HG03196 (cell line): ENCODE data around the gene OR2T35.
"Not testable (repeated sequence)": the region's sequence is repeated elsewhere in the genome, so short reads cannot be mapped to it uniquely, and the experiment has no call there.

Experiments
- ATAC-seq: cut with Tn5 transposase; IDR thresholded peaks from one replicate; pipeline ENCODE4 v1.9.1; 2021; ENCODE audit not compliant: unreplicated experiment

OR2T35 gene, protein sequence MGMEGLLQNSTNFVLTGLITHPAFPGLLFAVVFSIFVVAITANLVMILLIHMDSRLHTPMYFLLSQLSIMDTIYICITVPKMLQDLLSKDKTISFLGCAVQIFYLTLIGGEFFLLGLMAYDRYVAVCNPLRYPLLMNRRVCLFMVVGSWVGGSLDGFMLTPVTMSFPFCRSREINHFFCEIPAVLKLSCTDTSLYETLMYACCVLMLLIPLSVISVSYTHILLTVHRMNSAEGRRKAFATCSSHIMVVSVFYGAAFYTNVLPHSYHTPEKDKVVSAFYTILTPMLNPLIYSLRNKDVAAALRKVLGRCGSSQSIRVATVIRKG

DNA sequence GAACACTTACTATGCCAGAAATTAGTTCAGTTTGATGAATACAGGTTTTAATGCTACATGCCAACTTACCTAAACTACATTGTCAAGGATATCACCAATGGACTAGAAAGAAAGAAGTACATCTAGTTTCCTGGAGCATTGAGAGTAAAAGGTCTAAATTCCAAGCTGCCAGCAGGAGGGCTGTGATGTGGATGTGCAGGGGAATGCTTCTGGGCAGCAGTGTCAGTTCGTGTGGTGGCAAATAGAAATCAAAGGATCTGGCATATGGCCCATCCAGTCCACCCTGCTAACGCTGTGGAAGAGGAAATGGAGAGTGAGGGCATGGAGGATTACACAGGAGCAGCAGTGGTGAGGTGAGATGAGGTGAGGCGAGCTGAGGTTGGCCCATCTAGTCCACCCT is at the start of gene OR2T35:
Gene OR2T35 (minus strand): TSS at position 101 of the 400 bp plus-strand sequence. CDS start 6,020 bp downstream, outside the sequence.
- not testable (repeated sequence) for ATAC-seq

DNA sequence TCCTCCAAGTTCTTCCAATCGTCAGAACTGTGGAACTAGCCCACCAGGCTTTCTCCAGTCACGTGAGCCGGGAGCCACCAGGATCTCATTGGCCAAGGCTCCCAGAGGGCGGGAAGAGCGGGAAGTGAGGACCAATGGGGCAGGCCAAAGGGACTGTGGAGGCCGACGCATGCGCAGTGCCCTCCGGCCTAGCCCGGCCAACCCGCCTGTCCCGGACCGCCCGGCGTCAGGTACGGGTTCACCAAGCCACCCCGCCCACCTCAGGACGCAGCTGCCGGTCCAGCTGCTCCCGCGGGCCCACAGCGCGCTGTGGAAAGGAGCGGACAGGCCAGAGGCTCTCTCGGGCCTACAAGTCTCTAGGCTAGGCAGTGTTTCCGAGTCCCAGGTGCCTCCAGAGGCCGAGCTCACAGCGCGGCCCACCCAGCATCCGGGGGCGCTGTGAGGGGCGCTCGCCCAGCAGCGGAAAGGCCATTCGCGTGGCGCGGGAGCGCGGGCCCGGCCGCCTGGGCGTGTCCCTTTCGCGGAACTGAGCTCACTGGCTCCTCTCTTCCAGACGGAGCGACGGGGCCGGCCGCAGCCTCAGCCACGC is 46.6 kb upstream of the OR2T35 start:
- no peak for ATAC-seq

DNA sequence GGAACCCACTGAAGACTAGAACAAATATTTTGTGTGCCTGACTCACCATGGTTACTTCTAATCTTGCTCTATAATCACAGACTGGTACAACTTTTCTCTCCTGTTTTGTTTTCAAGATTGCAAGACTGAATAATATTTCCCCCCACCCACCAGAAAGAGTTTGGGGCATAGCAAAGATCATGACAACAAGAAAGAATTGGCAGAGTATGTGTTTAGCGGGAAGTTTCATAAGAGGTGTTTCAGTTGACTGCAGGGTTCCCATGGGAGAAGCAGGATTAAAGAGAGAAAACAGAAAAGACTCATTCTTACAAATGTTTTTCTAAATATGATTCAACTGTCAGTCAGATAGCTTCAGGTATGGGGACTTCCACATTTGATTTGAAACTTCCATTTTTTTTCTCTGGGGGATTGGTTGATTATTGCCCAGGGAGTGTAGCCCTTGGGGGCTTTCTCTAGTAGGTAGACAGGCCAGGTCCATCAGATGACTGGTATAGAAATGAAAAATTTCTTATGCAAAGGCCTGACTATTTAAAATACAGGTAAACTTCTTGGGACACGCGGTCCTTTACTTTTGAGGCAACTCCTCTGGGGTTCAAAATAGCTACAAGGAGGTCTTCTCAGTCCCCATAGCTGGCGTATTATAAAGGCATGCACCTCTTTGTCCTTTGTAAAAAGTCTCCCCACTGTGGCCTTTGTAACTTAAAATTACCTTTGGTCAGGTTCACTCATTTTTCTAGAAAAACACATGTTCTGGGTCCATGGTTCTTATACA is 43.6 kb upstream of the OR2T35 start:
- ATAC-seq = peak; percentile 71

DNA sequence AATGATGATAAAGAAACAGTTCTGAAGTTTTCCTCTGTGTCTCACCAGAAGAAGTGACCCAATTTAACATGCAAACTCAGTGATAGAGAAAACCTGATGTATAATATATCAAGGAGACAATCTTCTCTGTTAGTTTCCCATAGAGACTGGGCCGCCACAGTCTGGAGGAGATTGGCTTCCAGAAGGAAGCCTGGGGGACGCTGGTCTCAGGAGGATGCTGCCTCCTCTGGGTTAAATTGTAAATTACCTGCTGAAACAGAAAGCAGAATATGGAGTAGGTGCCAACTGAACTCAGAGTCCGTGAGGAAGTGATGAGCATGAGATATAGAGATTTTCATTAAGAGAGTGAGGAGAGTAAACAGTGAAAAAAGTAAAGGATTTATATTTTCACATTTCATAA is 41.7 kb upstream of the OR2T35 start:
- ATAC-seq = peak; percentile 62

DNA sequence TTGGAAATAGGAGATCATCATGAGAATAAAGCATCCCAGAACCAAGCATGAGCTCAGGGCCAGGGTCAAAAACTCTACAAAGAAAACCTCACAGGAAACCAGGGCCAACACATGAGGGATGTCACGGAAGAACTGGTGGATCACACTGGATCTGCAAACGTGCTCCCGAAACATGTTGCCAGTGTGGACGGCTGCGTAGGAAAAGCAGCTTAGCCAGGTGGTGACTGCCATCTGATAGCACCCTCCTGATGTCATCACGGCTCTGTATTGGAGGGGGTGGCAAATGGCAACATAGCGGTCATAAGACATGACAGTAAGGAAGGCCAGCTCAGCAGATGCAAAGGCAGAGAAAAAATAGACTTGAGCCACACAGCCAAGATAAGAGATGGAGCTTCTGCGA is 36.6 kb upstream of the OR2T35 start:
- ATAC-seq = no peak

DNA sequence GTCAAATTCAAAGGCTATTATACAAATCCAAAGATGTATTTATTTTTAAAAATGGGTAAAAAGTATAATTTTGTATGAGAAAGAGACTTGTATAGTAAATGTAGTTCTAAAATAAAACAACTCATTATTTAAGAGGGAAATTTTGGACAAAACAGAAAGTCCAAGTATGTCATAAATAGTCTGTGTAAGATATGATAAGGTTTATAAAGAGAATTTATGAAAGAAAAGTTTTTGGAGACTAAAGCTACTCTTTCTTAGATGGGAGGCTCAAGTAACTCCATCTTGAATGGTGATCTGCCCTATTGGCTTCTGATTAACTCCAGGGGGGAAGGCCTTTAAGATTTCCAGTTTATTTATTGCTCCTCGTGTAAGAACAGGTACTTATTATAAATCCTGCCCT is 24.9 kb upstream of the OR2T35 start:
- no peak for ATAC-seq

DNA sequence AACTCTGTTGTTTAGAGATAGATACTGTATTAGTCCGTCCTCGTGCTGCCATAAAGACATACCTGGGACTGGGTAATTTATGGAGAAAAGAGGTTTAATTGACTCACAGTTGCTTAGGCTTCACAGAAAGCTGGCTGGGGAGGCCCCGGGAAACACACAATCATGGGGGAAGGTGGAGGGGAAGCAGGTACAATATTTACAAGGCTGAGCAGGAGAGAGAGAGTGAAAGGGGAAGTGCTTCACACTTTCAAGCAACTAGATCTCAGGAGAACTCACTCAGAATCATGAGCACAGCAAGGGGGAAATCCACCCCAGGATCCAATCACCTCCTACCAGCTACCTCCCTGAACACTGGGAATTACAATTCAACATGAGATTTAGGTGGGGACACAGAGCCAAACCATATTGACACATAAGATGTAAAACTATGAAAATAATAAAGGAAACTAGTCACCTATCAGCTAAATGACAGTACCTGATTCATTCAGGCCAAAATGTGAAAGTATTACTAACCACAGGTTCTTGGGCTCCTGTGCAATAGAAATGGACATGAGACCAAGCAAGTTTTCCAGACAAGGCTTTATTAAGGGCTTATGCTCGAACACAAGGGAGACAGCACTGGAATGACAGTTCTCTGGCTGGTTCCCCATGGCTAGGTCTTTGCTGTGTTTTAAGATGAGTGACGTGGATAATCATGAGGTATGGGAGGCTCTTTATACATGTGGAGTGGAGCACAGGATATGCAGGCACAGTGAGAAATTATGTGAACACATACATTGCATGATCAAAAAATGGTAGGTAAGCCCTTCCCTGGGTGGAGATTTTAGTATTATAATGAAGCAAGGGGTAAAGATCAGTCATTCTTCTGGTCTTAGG is 18.6 kb upstream of the OR2T35 start:
- ATAC-seq = peak; percentile 97

DNA sequence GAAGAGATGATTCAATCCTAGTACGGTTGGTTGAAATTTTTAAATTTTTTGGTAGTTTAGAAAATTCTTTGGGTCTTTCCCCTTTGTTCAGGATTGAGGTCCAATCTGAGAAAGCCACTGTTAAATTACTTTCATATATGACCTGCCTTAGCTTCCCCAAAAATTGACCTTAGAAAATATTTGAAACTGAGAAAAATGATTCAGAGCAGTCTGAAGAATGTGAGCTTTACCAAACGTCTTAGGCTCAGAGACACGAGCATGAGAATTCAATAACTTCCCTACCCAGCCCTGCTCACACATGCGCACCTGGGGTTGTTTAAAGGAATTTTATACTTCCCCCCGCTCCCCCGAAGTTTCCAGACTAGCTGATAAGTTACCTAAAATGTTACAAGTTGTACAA is 11.7 kb upstream of the OR2T35 start:
- peak; percentile 61 for ATAC-seq

DNA sequence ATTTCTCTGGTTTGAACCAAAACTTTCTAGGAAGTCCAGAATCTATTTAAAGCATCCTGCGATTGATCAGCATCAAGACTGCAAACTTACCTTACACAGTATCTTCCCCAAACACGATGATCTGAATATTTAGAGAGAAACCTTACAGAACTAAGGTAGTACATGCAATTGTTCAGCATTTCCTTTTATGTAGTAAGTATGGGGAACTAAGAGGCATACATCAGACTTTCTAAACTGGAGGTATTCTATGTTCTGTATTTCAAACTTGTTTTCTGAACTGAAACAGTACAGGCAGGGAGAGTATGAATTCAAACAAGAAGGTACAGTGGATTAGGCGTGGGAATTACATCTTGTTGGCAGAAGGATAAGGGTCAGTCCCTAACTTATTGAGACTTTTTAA is 10.3 kb upstream of the OR2T35 start, which contains the start of gene OR2T27:
Gene OR2T27 (minus strand): TSS at position 175 of the 400 bp plus-strand sequence. CDS start 4,644 bp downstream, outside the sequence.
- not testable (repeated sequence) for ATAC-seq

DNA sequence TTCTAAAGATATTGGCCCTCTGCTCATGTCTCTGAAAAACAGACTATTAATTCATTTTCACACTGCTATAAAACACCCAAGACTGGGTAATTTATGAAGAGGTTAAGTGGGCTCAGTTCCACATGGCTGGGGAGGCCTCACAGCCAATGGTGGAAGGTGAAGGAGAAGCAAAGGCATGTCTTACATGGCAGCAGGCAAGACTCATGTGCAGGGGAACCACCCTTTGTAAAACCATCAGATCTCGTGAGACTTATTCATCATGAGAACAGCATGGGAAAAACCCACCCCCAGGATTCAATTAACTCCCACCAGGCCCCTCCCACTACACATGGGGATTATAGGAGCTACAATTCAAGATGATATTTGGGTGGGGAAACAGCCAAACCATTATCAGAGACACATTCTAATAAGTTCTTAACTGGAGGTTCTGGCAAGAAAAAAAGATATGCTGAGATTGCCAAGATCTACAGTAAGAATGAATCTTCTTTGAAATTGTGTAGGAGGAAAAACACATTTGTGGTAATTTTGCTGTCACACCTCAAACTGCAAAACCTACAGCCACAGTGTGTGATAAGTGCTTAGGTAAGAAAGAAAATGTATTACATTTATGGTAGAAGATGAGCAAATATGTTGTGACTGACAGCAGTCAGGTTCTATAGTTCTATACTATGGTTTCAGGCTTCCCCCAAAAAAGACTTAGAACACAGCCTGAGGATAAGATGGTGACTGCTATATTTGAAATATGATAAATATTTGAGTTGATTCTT is 3.9 kb upstream of the OR2T35 start:
- not testable (repeated sequence) for ATAC-seq

DNA sequence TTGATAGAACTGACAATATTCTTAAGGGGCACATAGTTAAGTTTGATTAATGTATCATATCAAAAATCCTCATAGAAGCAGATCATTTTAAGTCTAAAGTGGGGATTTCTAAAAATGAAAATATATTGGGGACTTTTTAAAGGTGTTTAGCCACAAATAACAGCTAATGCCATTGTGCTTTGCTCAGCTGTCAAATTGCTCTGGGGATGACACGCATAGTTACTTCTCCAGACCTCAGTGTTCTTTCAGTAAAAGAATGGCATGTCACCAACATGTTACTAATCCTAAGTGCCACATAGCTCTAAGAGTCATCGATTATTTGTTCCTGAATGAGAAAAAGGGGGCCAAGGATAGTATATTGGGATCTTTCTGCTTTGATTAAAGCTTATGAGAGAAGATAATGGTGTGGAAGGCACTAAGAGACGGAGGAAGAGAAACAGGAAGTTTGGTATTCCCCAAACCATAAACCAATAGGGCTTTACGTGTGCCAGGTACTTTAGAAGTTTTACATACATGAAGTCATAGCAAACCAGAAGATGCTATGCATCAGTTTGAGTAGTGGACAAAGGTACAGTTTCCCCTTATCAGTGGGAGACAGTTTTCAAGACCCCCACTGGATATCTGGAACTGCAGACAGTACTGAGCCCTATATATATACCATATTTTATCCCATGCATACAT is 2.0 kb downstream of the OR2T35 start:
- ATAC-seq = peak; percentile 56

DNA sequence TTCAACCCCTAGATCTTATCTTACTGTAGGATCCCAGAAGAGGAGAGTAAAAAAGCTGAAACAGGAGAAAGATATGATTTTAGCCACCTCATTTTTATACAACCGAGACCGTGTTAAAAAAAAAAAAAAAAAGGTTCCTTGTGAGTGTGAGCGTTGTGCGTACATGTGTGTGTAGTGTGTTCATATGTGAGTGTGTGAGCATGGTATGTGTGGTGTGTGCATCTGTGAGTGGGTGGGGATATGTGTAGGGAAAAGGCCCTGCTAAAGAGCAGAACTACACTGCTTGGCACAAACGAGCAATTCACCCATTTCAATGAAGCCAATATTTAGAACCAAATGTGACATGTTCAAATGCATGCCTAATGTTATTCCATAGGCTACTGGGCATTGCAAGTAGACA is 3.5 kb downstream of the OR2T35 start:
- not testable (repeated sequence) for ATAC-seq

DNA sequence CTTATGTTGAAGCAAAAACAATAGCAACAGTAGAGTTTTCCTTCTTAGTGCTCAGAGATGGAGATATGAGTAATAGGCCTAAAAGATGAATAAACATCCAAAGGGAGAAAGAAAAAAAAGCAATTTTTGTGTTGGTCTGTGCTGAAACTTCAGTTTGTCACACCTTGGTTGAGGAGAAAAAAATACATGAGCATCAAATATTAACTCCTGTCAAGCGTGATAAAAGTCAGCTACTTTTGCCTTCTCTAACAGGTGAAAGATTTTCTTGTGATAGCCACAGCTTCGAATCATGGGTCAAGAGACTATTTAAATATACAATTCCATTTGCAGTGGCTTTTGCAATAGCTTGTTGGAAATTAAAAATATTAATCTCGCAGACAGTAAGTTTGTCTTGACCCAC is 4.2 kb downstream of the OR2T35 start:
- peak; percentile 37 for ATAC-seq

DNA sequence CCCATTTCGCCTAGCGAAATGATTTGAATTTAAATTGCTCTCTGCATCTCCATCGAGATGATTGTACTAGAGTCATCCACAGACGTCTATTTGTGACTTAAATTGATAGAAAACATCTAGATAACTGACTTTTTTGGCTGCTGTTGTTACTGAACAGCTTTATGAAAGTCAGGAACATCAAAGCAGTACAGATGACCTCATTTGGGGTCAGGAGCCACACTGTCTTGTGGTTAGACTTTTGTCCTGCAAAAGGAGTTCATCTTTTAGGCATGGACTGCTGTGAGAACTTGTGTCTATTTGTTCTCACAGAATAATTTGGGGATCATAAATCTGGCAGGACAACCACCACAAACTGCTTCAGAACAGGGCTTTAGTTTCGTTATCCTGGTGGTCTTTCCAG is 5.4 kb downstream of the OR2T35 start:
- ATAC-seq = not testable (repeated sequence)

DNA sequence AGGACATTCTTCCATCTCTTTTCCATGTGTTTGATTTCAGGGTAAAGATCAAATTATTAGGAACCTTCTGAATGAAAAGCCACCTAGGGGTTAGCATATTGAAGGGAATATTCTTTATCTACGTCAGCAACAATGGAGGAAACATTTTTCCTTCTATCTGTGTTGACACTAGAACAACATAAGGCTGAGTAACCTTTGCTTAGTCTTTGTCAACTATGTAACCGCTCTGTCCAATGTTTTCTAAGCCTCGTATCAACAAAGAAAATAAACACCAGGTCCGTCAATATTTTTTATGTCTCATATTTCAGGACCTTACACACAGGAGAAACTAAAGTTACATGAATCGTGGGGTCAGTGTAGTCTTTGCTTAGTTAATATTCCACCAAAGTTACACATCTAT is 8.5 kb downstream of the OR2T35 start:
- ATAC-seq = not testable (repeated sequence)

DNA sequence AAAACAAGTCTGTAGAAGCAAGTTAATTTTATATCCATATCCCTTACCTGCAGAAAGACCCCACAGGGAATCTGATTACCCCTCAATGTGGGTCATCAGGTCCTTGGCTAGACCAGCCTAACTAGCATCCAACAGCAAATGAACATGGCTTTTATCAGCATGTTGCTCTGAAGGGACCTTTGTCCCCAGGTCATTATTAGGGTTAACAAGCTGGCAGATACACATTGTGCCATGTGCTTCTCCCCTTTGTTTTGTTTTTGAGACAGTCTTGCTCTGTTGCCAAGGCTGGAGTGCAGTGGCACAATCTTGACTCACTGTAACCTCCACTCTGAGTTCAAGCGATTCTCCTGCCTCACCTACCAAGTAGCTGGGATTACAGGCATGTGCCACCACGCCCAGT is 10.1 kb downstream of the OR2T35 start, which contains the start of gene OR2T11:
Gene OR2T11 (minus strand): TSS at position 101 of the 400 bp plus-strand sequence. CDS start 7,963 bp downstream, outside the sequence.
- ATAC-seq = not testable (repeated sequence)

DNA sequence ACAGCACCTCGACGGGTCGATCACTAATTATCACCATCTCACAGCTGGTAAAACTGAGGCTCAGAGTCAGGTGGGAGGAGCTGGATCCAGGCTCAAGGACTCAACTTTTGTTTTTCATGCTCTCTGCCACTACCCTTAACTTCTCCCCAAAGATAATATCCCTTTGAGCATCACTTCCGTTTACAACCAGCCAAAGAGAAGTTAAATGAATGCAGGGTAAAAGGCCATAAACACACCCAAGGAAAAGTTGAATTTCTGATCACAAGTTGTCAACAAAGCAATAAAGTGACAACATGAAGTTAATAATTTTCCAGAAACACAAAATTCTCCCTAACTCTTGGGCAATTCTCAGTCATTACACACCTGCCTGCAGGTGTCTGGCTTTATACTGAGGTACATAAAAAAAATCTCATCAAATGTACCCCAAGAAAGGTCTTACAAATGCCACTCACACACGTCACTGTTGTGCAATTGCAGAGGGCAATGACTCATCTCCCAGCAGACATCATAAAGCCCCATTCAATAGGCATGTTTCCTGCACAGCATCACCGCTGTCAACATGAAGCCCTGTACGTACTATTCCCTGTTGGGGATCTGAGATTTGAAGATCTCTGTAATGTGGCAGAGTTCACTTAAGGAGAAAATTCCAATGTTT is 13.6 kb downstream of the OR2T35 start:
- no peak for ATAC-seq

DNA sequence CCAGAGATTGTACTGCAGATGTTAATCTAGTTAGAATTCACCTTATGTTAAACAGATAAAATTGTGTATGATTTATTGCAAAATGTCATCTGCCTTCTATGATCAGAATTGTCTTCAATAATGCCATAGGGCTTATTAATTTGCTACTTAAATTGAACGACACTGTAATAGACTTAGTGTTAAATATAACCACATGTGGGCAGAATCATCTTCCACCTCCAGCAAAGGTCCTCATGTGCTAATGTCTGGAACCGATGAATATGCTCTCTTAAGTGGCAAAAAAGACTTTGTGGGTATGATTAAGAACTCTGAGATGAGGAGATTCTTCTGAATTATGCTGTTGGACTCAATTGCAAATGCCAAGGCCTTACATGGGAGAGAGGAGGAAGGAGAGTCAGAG is 14.5 kb downstream of the OR2T35 start:
- no peak for ATAC-seq
